SK-N-SH (cell line): ENCODE measurements around the gene PRKAR1A. TPM values are rescaled to one million over a fixed set of nuclear protein-coding genes. Genes with fewer than 3 reads are reported as not detected.

Experiments
- CTCF ChIA-PET: fragments of 300-600, 350-600 bp; formaldehyde crosslinking; extraction: SDS; loops from one replicate; lab custom pipeline; 2021; lab: Yijun Ruan, JAX
- POLR2A ChIA-PET: fragments of 350-600 bp; sonication (Branson Sonifier 250); formaldehyde crosslinking; extraction: SDS; loops from one replicate; lab custom pipeline; 2020; ENCODE audit warnings: antibody characterized with exemption, inconsistent platforms; lab: Yijun Ruan, JAX
- DNase-seq: peaks from one replicate; pipeline ENCODE4 v3.0.0; 2012
- H2AFZ ChIP-seq: fragments of 200-600 bp; sonication (generic); 2 replicates; pipeline ENCODE4 v1.8.1; 2016; ENCODE audit warnings: antibody characterized with exemption, mild to moderate bottlenecking, low read depth
- H3F3A ChIP-seq: fragments of 200-600 bp; sonication (generic); replicated peaks from 2 replicates; pipeline ENCODE3; 2016; ENCODE audit warnings: antibody characterized with exemption, mild to moderate bottlenecking; ENCODE audit not compliant: insufficient read depth
- H3K27ac ChIP-seq, 2 experiments: fragments of 200-500 bp in 1 of 2; fragments of 200-600 bp in 1 of 2; sonication (Bioruptor generic) in 1 of 2; sonication (generic), shearing (Covaris generic) in 1 of 2; 2 replicates each; pipeline versions ENCODE4 v1.5.1 to v1.6.1; 2014 to 2016; ENCODE audit warnings: low read depth in 2 of 2, inconsistent platforms in 1 of 2, low read length in 1 of 2, mild to moderate bottlenecking in 1 of 2, mixed read lengths in 1 of 2
- H3K27me3 ChIP-seq: fragments of 200-600 bp; sonication (generic), shearing (Covaris generic); 2 replicates; pipeline ENCODE4 v1.6.1; 2016; ENCODE audit warnings: mixed run types; ENCODE audit not compliant: insufficient read depth
- H3K36me3 ChIP-seq, 2 experiments: fragments of 200-500 bp in 1 of 2; fragments of 200-600 bp in 1 of 2; sonication (Bioruptor generic) in 1 of 2; sonication (generic) in 1 of 2; replicated peaks in 1 of 2; 2 replicates each; pipeline versions ENCODE3 to v1.5.1; 2014 to 2016; ENCODE audit warnings: low read length in 1 of 2, mild to moderate bottlenecking in 1 of 2; ENCODE audit not compliant: insufficient read depth in 2 of 2, control insufficient read depth in 1 of 2
- H3K4me1 ChIP-seq, 2 experiments: fragments of 200-500 bp in 1 of 2; fragments of 200-600 bp in 1 of 2; sonication (Bioruptor generic) in 1 of 2; sonication (generic), shearing (Covaris generic) in 1 of 2; 2 replicates each; pipeline versions ENCODE4 v1.5.1 to v1.6.1; 2014 to 2016; ENCODE audit warnings: low read depth in 1 of 2, low read length in 1 of 2, mixed run types in 1 of 2; ENCODE audit not compliant: insufficient read depth in 2 of 2, control insufficient read depth in 1 of 2
- H3K4me2 ChIP-seq: fragments of 200-600 bp; sonication (generic), shearing (Covaris generic); 2 replicates; pipeline ENCODE4 v1.6.1; 2017; ENCODE audit warnings: mixed run types
- H3K4me3 ChIP-seq, 2 experiments: fragments of 200-500 bp in 1 of 2; fragments of 200-600 bp in 1 of 2; sonication (Bioruptor generic) in 1 of 2; sonication (generic), shearing (Covaris generic) in 1 of 2; 2 replicates each; pipeline versions ENCODE4 v1.5.1 to v1.8.1; 2014 to 2016; ENCODE audit warnings: low read depth in 2 of 2, inconsistent platforms in 1 of 2, low read length in 1 of 2, mild to moderate bottlenecking in 1 of 2, mixed read lengths in 1 of 2, moderate library complexity in 1 of 2
- H3K79me2 ChIP-seq: fragments of 200-600 bp; sonication (generic); 2 replicates; pipeline ENCODE4 v1.8.1; 2017; ENCODE audit warnings: mild to moderate bottlenecking; ENCODE audit not compliant: insufficient read depth
- H3K9ac ChIP-seq: fragments of 200-600 bp; sonication (generic); 2 replicates; pipeline ENCODE4 v1.6.1; 2017; ENCODE audit warnings: mixed run types
- H3K9me2 ChIP-seq: fragments of 200-600 bp; sonication (generic); 2 replicates; pipeline ENCODE4 v1.6.1; 2017; ENCODE audit warnings: mixed run types
- H3K9me3 ChIP-seq: fragments of 200-600 bp; sonication (generic); 2 replicates; pipeline ENCODE4 v1.6.1; 2017; ENCODE audit warnings: mixed run types, mild to moderate bottlenecking, moderate library complexity
- H4K20me1 ChIP-seq: fragments of 200-600 bp; sonication (generic); 2 replicates; pipeline ENCODE4 v1.6.1; 2017; ENCODE audit warnings: mild to moderate bottlenecking, mixed run types; ENCODE audit not compliant: insufficient read depth
- CHD2 ChIP-seq: fragments of 150-350 bp; IDR thresholded peaks from 2 replicates; pipeline ENCODE4 v1.6.1; 2018; ENCODE audit warnings: low read length; ENCODE audit not compliant: partially characterized antibody
- ELF1 ChIP-seq: IDR thresholded peaks from 2 replicates; pipeline ENCODE4 v1.4.0; 2012
- EP300 ChIP-seq, 2 experiments: IDR thresholded peaks; 2 replicates each; pipeline versions ENCODE4 v1.4.0 to v1.6.1; 2012; ENCODE audit warnings: borderline replicate concordance in 1 of 2, low read depth in 1 of 2, low read length in 1 of 2
- FOSL2 ChIP-seq: IDR thresholded peaks from 2 replicates; pipeline ENCODE4 v1.4.0; 2012; ENCODE audit warnings: low read depth, mild to moderate bottlenecking, moderate library complexity, borderline replicate concordance
- FOXJ3 ChIP-seq: sonication (generic); formaldehyde crosslinking; IDR thresholded peaks from 2 replicates; pipeline ENCODE4 v1.5.1; 2020; ENCODE audit warnings: mild to moderate bottlenecking, missing genetic modification reagents
- GABPA ChIP-seq: IDR thresholded peaks from 2 replicates; pipeline ENCODE4 v1.4.0; 2012; ENCODE audit warnings: low read depth, mild to moderate bottlenecking
- GATA2 ChIP-seq: sonication (generic); formaldehyde crosslinking; IDR thresholded peaks from 2 replicates; pipeline ENCODE4 v1.5.0; 2020; ENCODE audit warnings: mild to moderate bottlenecking, missing genetic modification reagents
- JUND ChIP-seq: IDR thresholded peaks from 2 replicates; pipeline ENCODE4 v1.4.0; 2012
- NFIC ChIP-seq: IDR thresholded peaks from 2 replicates; pipeline ENCODE4 v1.4.0; 2012; ENCODE audit warnings: borderline replicate concordance
- NRF1 ChIP-seq: IDR thresholded peaks from 2 replicates; pipeline ENCODE4 v1.6.1; 2012; ENCODE audit warnings: low read depth, mild to moderate bottlenecking, low read length
- POLR2AphosphoS5 ChIP-seq: IDR thresholded peaks from 2 replicates; pipeline ENCODE4 v1.6.1; 2012; ENCODE audit warnings: low read depth, low read length
- RAD21 ChIP-seq: IDR thresholded peaks from 2 replicates; pipeline ENCODE4 v1.6.1; 2012; ENCODE audit warnings: mild to moderate bottlenecking, low read length
- RCOR1 ChIP-seq: fragments of 150-350 bp; IDR thresholded peaks from 2 replicates; pipeline ENCODE4 v1.6.1; 2017; ENCODE audit warnings: antibody characterized with exemption, low read length
- SMC3 ChIP-seq: IDR thresholded peaks from 2 replicates; pipeline ENCODE4 v1.6.1; 2012; ENCODE audit warnings: low read depth, low read length, improper control_type of control experiment
- TAF1 ChIP-seq: IDR thresholded peaks from 2 replicates; pipeline ENCODE4 v1.6.1; 2012; ENCODE audit warnings: low read depth, mild to moderate bottlenecking, low read length, moderate library complexity, borderline replicate concordance
- TCF12 ChIP-seq: IDR thresholded peaks from 2 replicates; pipeline ENCODE4 v1.4.0; 2012
- TEAD4 ChIP-seq: IDR thresholded peaks from 2 replicates; pipeline ENCODE4 v1.4.0; 2012; ENCODE audit warnings: mild to moderate bottlenecking, borderline replicate concordance; ENCODE audit not compliant: insufficient read depth
- USF1 ChIP-seq: IDR thresholded peaks from 2 replicates; pipeline ENCODE4 v1.4.0; 2012; ENCODE audit warnings: low read depth, borderline replicate concordance
- USF2 ChIP-seq: fragments of 150-350 bp; IDR thresholded peaks from 2 replicates; pipeline ENCODE4 v1.6.1; 2017; ENCODE audit warnings: antibody characterized with exemption, low read length, low read depth, borderline replicate concordance
- YY1 ChIP-seq: IDR thresholded peaks from 2 replicates; pipeline ENCODE4 v1.4.0; 2012; ENCODE audit warnings: low read depth, mild to moderate bottlenecking
- WGBS: methylation state at CpG from one replicate; pipeline ENCODE4 v1.1.6; 2017; ENCODE audit warnings: low lambda C conversion rate; 5-methylcytosine and 5-hydroxymethylcytosine counted together
- polyA plus RNA-seq, 3 experiments: library from polyadenylated mRNA; depleted of rRNA; stranded (reverse); fragments of >200 nt; gene quantifications; 2 replicates each; pipeline ENCODE4 v1.2.3, GENCODE V29; 2012

Gene PRKAR1A
- polyA plus RNA-seq, 1 of the 3 experiments (the other 2 are of a cell fraction), result 195 TPM

- H3K4me2 ChIP-seq, result no peak overlapping the region
- 0 out of 2 replicates have a peak, but pooled peaks cover 4% of the 10 kb centered on the region for H3K27me3 ChIP-seq
- no peaks in the 10 kb centered on the region for H3K9me2 ChIP-seq
- H3K27ac ChIP-seq, result no peak overlapping the region
- no peak overlapping the region for H2AFZ ChIP-seq
- no peaks in the 10 kb centered on the region for H3K36me3 ChIP-seq
- no peaks in the 10 kb centered on the region for H4K20me1 ChIP-seq
- H3K9ac ChIP-seq, result no peak overlapping the region
- no peaks in the 10 kb centered on the region for H3K9me3 ChIP-seq
- H3K79me2 ChIP-seq, result no peaks in the 10 kb centered on the region
- CTCF ChIA-PET, result interaction anchor here (0.6 to 1.0 kb wide), 2 partner anchors 9 to 385 kb away, joined by 3 read pairs; no protein-coding TSS in a partner anchor
- WGBS, result 66% methylated on average over 4 of the region's 4 CpGs
- DNase-seq, result no peak
- POLR2A ChIA-PET, result interaction anchor here (1.0 kb wide), 1 partner anchor 17 kb away, joined by 3 read pairs; the partner anchor contains the start of gene PRKAR1A
- H3F3A ChIP-seq, result peaks cover 9% of the 10 kb centered on the region
- H3K4me3 ChIP-seq, result no peak overlapping the region
- no peak for TF ChIP-seq NFIC
- TF ChIP-seq RCOR1, result no peak
- TF ChIP-seq ELF1, result no peak
- no peak for TF ChIP-seq EP300 (IDR thresholded peaks at IDR 0.05; ENCODE audit: borderline replicate concordance in 1 of 2, low read depth in 1 of 2, low read length in 1 of 2)
- TF ChIP-seq CHD2, result no peak
- TF ChIP-seq USF2, result no peak
- TF ChIP-seq GABPA, result no peak
- TF ChIP-seq USF1, result no peak
- no peak for TF ChIP-seq GATA2 (CRISPR knock-in tag)
- TF ChIP-seq FOXJ3 (CRISPR knock-in tag), result no peak
- TF ChIP-seq POLR2AphosphoS5, result no peak
- TF ChIP-seq TAF1, result no peak
- no peak for TF ChIP-seq TEAD4
- no peak for TF ChIP-seq NRF1
- H3K4me1 ChIP-seq, result peaks cover 0 to 9% of the 10 kb centered on the region in 2 experiments; a peak in 1 of 4 replicates
These were observed 17.1 kb upstream of the PRKAR1A start for GRCh38 chr17:68495081-68495480.

GRCh38 chr17:68497885-68498319, 14.3 kb upstream of the PRKAR1A start:
- Histone ChIP-seq H3K4me1 (peaks cover 0 to 6% of the 10 kb centered on the region in 2 experiments; a peak in 1 of 4 replicates), H3K9ac (no peak overlapping the region), H3K27ac (no peak overlapping the region), H3K36me3 (no peaks in the 10 kb centered on the region), H4K20me1 (no peaks in the 10 kb centered on the region), H3K4me3 (no peak overlapping the region), H3F3A (peaks cover 9% of the 10 kb centered on the region), H3K9me3 (no peaks in the 10 kb centered on the region), H2AFZ (no peak overlapping the region), H3K4me2 (no peak overlapping the region), H3K9me2 (no peaks in the 10 kb centered on the region), H3K27me3 (no peaks in the 10 kb centered on the region; the same call in 1 of the 2 replicates), H3K79me2 (no peaks in the 10 kb centered on the region)
- WGBS, result 44% methylated on average over 3 of the region's 3 CpGs
- ChIA-PET CTCF (interaction anchor here (0.7 to 3.4 kb wide), 5 partner anchors 11 to 325 kb away, joined by 3 to 21 read pairs (median 4); no protein-coding TSS in a partner anchor), POLR2A (interaction anchor here (1.2 kb wide), 1 partner anchor 15 kb away, joined by 3 read pairs; no protein-coding TSS in a partner anchor)
- TF ChIP-seq YY1 (no peak), ELF1 (no peak), TCF12 (no peak), USF2 (no peak), JUND (no peak), FOSL2 (no peak), NFIC (no peak), RAD21 (no peak), SMC3 (no peak)
- no peak for DNase-seq
